Chondrocyte (in vitro differentiated cells): ENCODE results near the gene CD300LG. TPM values are rescaled to one million over a fixed set of nuclear protein-coding genes. Genes with fewer than 3 reads are reported as not detected.

ENCODE experiments used
- DNase-seq: peaks from one replicate; pipeline ENCODE4 v3.0.0; 2021; ENCODE audit warnings: mixed read lengths, low spot score
- H3K27ac Mint-ChIP-seq: one replicate; pipeline ENCODE4 v1.8.0; 2021; ENCODE audit warnings: mild to moderate bottlenecking, moderate library complexity, mixed read lengths; ENCODE audit not compliant: unreplicated experiment
- H3K27me3 Mint-ChIP-seq: 2 replicates; pipeline ENCODE4 v1.8.0; 2021; ENCODE audit warnings: low read depth, mixed read lengths
- H3K36me3 Mint-ChIP-seq: 2 replicates; pipeline ENCODE4 v1.8.0; 2021; ENCODE audit warnings: low read depth, mixed read lengths
- H3K4me1 Mint-ChIP-seq: 2 replicates; pipeline ENCODE4 v1.8.0; 2021; ENCODE audit warnings: low read depth, mild to moderate bottlenecking, mixed read lengths
- H3K4me3 Mint-ChIP-seq: one replicate; pipeline ENCODE4 v1.8.0; 2021; ENCODE audit warnings: mild to moderate bottlenecking, moderate library complexity, mixed read lengths; ENCODE audit not compliant: unreplicated experiment
- H3K9me3 Mint-ChIP-seq: 2 replicates; pipeline ENCODE4 v1.8.0; 2021; ENCODE audit warnings: low read depth, mixed read lengths
- CTCF ChIP-seq: fragments of 200-600 bp; sonication (generic); IDR thresholded peaks from 2 replicates; pipeline ENCODE4 v1.5.0; 2021; ENCODE audit warnings: antibody characterized with exemption, mild to moderate bottlenecking, moderate library complexity
- total RNA-seq: library from RNA; stranded (reverse); gene quantifications from 3 replicates; pipeline ENCODE4 v1.2.1, GENCODE V29; 2021

CD300LG gene
- total RNA-seq, 1 donor from 2014 or later, result not detected

- no peak for DNase-seq
- Mint-ChIP-seq H3K4me3 (no peak overlapping the region), H3K27me3 (no peaks in the 10 kb centered on the region), H3K9me3 (no peaks in the 10 kb centered on the region), H3K4me1 (peaks cover 11% of the 10 kb centered on the region), H3K27ac (no peak overlapping the region), H3K36me3 (peaks cover 22% of the 10 kb centered on the region)
- TF ChIP-seq CTCF, result no peak
Measured at GRCh38 chr17:43817826-43818225, 29.1 kb upstream of the CD300LG start.

- TF ChIP-seq CTCF, result no peak
Measured at GRCh38 chr17:43818966-43819365, 28.0 kb upstream of the CD300LG start.

GRCh38 chr17:43820759-43821158, 26.2 kb upstream of the CD300LG start:
- no peak for TF ChIP-seq CTCF
- no peak for DNase-seq
- Mint-ChIP-seq H3K4me3 (no peak overlapping the region), H3K27me3 (no peaks in the 10 kb centered on the region), H3K36me3 (peaks cover 27% of the 10 kb centered on the region), H3K9me3 (no peaks in the 10 kb centered on the region), H3K27ac (no peak overlapping the region), H3K4me1 (peaks cover 5% of the 10 kb centered on the region)

More at GRCh38 chr17:43818966-43819365, 28.0 kb upstream of the CD300LG start:
- Mint-ChIP-seq H3K9me3 (no peaks in the 10 kb centered on the region), H3K27me3 (no peaks in the 10 kb centered on the region), H3K27ac (no peak overlapping the region), H3K4me3 (no peak overlapping the region), H3K36me3 (peaks cover 30% of the 10 kb centered on the region), H3K4me1 (peaks cover 15% of the 10 kb centered on the region)
- DNase-seq, result no peak

- no peak overlapping the region for H3K4me3 Mint-ChIP-seq
- no peak overlapping the region for H3K27ac Mint-ChIP-seq
- no peak for TF ChIP-seq CTCF
- peaks cover 31% of the 10 kb centered on the region for H3K36me3 Mint-ChIP-seq
- H3K27me3 Mint-ChIP-seq, result no peaks in the 10 kb centered on the region
- no peak for DNase-seq
- no peaks in the 10 kb centered on the region for H3K9me3 Mint-ChIP-seq
- peaks cover 5% of the 10 kb centered on the region for H3K4me1 Mint-ChIP-seq
Measured at GRCh38 chr17:43822570-43823190, 24.3 kb upstream of the CD300LG start.

- Mint-ChIP-seq H3K27ac (no peak overlapping the region), H3K4me3 (no peak overlapping the region), H3K36me3 (peaks cover 37% of the 10 kb centered on the region), H3K9me3 (no peaks in the 10 kb centered on the region), H3K4me1 (peaks cover 5% of the 10 kb centered on the region), H3K27me3 (no peaks in the 10 kb centered on the region)
- TF ChIP-seq CTCF, result no peak
- no peak for DNase-seq
Measured at GRCh38 chr17:43823350-43824084, 23.5 kb upstream of the CD300LG start.
